ENCODE results near the gene C2orf78. TPM values are rescaled to one million over a fixed set of nuclear protein-coding genes. Genes with fewer than 3 reads are reported as not detected.

The C2orf78 gene
- total RNA-seq, 1 donor from 2014 or later = not detected

GRCh38 chr2:73852020-73852419 lies 68.0 kb downstream of the C2orf78 start:
- peaks cover 98% of the 10 kb centered on the region for H3K36me3 ChIP-seq
- H3K9me3 ChIP-seq (replicated peaks) = no peaks in the 10 kb centered on the region
- TF ChIP-seq CTCF (IDR thresholded peaks at IDR 0.05; ENCODE audit: borderline replicate concordance) = no peak
- H3K27ac ChIP-seq (replicated peaks) = no peak overlapping the region
- DNase-seq = no peak
- no peaks in the 10 kb centered on the region for H3K27me3 ChIP-seq (ENCODE audit: low read depth)
- H3K4me3 ChIP-seq = no peak overlapping the region
- no peaks in the 10 kb centered on the region for H3K4me1 ChIP-seq
- intact Hi-C loops (cut with micrococcal nuclease) = no loop called here

- H3K27me3 ChIP-seq (ENCODE audit: low read depth) = no peaks in the 10 kb centered on the region
- H3K4me1 ChIP-seq = no peaks in the 10 kb centered on the region
- no peak for DNase-seq
- H3K9me3 ChIP-seq (replicated peaks) = no peaks in the 10 kb centered on the region
- intact Hi-C loops (cut with micrococcal nuclease) = no loop called here
- no peak overlapping the region for H3K27ac ChIP-seq (replicated peaks)
- H3K36me3 ChIP-seq = peaks cover 97% of the 10 kb centered on the region
- H3K4me3 ChIP-seq = no peak overlapping the region
- no peak for TF ChIP-seq CTCF (IDR thresholded peaks at IDR 0.05; ENCODE audit: borderline replicate concordance)
These were observed 71.5 kb downstream of the C2orf78 start for GRCh38 chr2:73855526-73855925.

- Histone ChIP-seq H3K27ac (replicated peaks) (no peak overlapping the region), H3K27me3 (ENCODE audit: low read depth) (no peaks in the 10 kb centered on the region), H3K4me1 (no peaks in the 10 kb centered on the region), H3K9me3 (replicated peaks) (no peaks in the 10 kb centered on the region), H3K36me3 (peaks cover 97% of the 10 kb centered on the region), H3K4me3 (no peak overlapping the region)
- intact Hi-C loops (cut with micrococcal nuclease) = no loop called here
- no peak for DNase-seq
- no peak for TF ChIP-seq CTCF (IDR thresholded peaks at IDR 0.05; ENCODE audit: borderline replicate concordance)
These were observed 72.2 kb downstream of the C2orf78 start for GRCh38 chr2:73856214-73856613.

- Histone ChIP-seq H3K27me3 (ENCODE audit: low read depth) (no peaks in the 10 kb centered on the region), H3K36me3 (peaks cover 98% of the 10 kb centered on the region), H3K9me3 (replicated peaks) (no peaks in the 10 kb centered on the region), H3K27ac (replicated peaks) (no peak overlapping the region), H3K4me3 (no peak overlapping the region), H3K4me1 (no peaks in the 10 kb centered on the region)
- DNase-seq = no peak
- TF ChIP-seq CTCF (IDR thresholded peaks at IDR 0.05; ENCODE audit: borderline replicate concordance) = no peak
- intact Hi-C loops (cut with micrococcal nuclease) = no loop called here
These were observed 76.0 kb downstream of the C2orf78 start for GRCh38 chr2:73859721-73860586.

GRCh38 chr2:73862987-73863386 lies 79.0 kb downstream of the C2orf78 start:
- Histone ChIP-seq H3K36me3 (peaks cover 92% of the 10 kb centered on the region), H3K4me3 (no peak overlapping the region), H3K9me3 (replicated peaks) (no peaks in the 10 kb centered on the region), H3K4me1 (no peaks in the 10 kb centered on the region), H3K27ac (replicated peaks) (no peak overlapping the region), H3K27me3 (ENCODE audit: low read depth) (no peaks in the 10 kb centered on the region)
- DNase-seq = no peak
- intact Hi-C loops (cut with micrococcal nuclease) = no loop called here
- no peak for TF ChIP-seq CTCF (IDR thresholded peaks at IDR 0.05; ENCODE audit: borderline replicate concordance)

Other genes starting within 250 kb of the C2orf78 start
- not detected for gene NAT8, start 141.8 kb upstream of the C2orf78 start, total RNA-seq
- gene TPRKB, start 46.8 kb upstream of the C2orf78 start, total RNA-seq = 30.6 TPM
- gene DUSP11, start 4.1 kb upstream of the C2orf78 start, total RNA-seq = 10.6 TPM
- 35.5 TPM for gene STAMBP, start 44.8 kb downstream of the C2orf78 start, total RNA-seq
- gene ACTG2, start 108.8 kb downstream of the C2orf78 start, total RNA-seq = 1.6 TPM
- 21.9 TPM for gene DGUOK, start 142.7 kb downstream of the C2orf78 start, total RNA-seq
- gene TET3, start 200.7 kb downstream of the C2orf78 start, total RNA-seq = 2.3 TPM